LNCAP (cell line): ENCODE data around the gene TLE5.

ENCODE experiments used
- CTCF ChIP-seq: fragments of 450-650 bp; IDR thresholded peaks from 2 replicates; pipeline ENCODE4 v1.5.1; 2017; ENCODE audit warnings: mild to moderate bottlenecking

TLE5 gene

GRCh38 chr19:3064011-3064330, 1.7 kb upstream of the TLE5 start:
- TF ChIP-seq CTCF, result no peak

- peak; percentile 35; the same call in 1 of the 2 replicates for TF ChIP-seq CTCF
Observed at GRCh38 chr19:3061182-3062161, 823 bp downstream of the TLE5 start.

- no peak for TF ChIP-seq CTCF
Observed at GRCh38 chr19:3060857-3061181, 1.5 kb downstream of the TLE5 start.

- no peak for TF ChIP-seq CTCF
Observed at GRCh38 chr19:3059653-3060052, 2.6 kb downstream of the TLE5 start.

GRCh38 chr19:3058821-3059314, 3.4 kb downstream of the TLE5 start:
- no peak for TF ChIP-seq CTCF

GRCh38 chr19:3058009-3058820, 4.1 kb downstream of the TLE5 start:
- no peak for TF ChIP-seq CTCF

- no peak for TF ChIP-seq CTCF
Observed at GRCh38 chr19:3057275-3057714, 5.0 kb downstream of the TLE5 start.
